K562 (cell line): ENCODE data around the gene HAUS2. TPM values are rescaled to one million over a fixed set of nuclear protein-coding genes. Genes with fewer than 3 reads are reported as not detected.

Experiments used
- ATAC-seq: fragments of 200-7000 bp; cut with Tn5 transposase; 3 replicates; pipeline ENCODE4 v1.9.1; 2020; ENCODE audit warnings: moderate library complexity
- BruUV-seq: library from RNA; stranded (reverse); fragments of 400-500 nt; replicated peaks from 2 replicates; lab custom pipeline; 2021; lab: Mats Ljungman, UMichigan
- CTCF ChIA-PET: fragments of 300-600 bp; formaldehyde crosslinking; extraction: SDS; loops from one replicate; lab custom pipeline; 2021; ENCODE audit warnings: low intra/inter-chr PET ratio; lab: Yijun Ruan, JAX
- POLR2A ChIA-PET: fragments of 300-600, 350-650 bp; sonication (Branson Sonifier 250); formaldehyde crosslinking; extraction: SDS; loops from one replicate; lab custom pipeline; 2021; ENCODE audit warnings: antibody characterized with exemption, inconsistent platforms; lab: Yijun Ruan, JAX
- DNase-seq, 4 experiments: peaks; one replicate each; pipeline versions ENCODE4 v3.0.0 to v3.0.0-alpha.2; 2011 to 2018; ENCODE audit warnings: low spot score in 3 of 4, mixed read lengths in 3 of 4; ENCODE audit errors: extremely low read depth in 1 of 4
- FAIRE-seq: peaks from 2 replicates; lab custom pipeline; 2011; peaks lifted over from hg19 to GRCh38; lab: Jason Lieb, UNC
- H2AFZ ChIP-seq: 2 replicates; pipeline ENCODE4 v1.6.0; 2011; ENCODE audit warnings: low read depth, low read length, control low read depth, inconsistent platforms
- H3K27ac ChIP-seq: fragments of 200-600 bp; 3 replicates; pipeline ENCODE4 v1.8.0; 2011; ENCODE audit warnings: low read depth, mild to moderate bottlenecking, control low read depth, inconsistent platforms, low read length, moderate library complexity, mixed read lengths; ENCODE audit errors: extremely low read depth
- H3K27me3 ChIP-seq, 2 experiments: fragments of 300-600 bp in 1 of 2; 2 replicates in 1 of 2; 3 replicates in 1 of 2; pipeline versions ENCODE4 v1.6.0 to v1.8.0; 2011; ENCODE audit warnings: inconsistent platforms in 2 of 2, low read length in 2 of 2, mild to moderate bottlenecking in 1 of 2, mixed read lengths in 1 of 2, moderate library complexity in 1 of 2; ENCODE audit not compliant: control insufficient read depth in 2 of 2, insufficient read depth in 2 of 2
- H3K36me3 ChIP-seq: fragments of 300-600 bp; 3 replicates; pipeline ENCODE4 v1.8.0; 2011; ENCODE audit warnings: mild to moderate bottlenecking, low read length, inconsistent platforms; ENCODE audit not compliant: control insufficient read depth, insufficient read depth
- H3K4me1 ChIP-seq, 2 experiments: fragments of 200-600 bp in 1 of 2; replicated peaks in 1 of 2; 2 replicates in 1 of 2; 3 replicates in 1 of 2; pipeline versions ENCODE4 v1.5.1 to v1.8.0; 2011; ENCODE audit warnings: inconsistent platforms in 2 of 2, low read length in 2 of 2, mild to moderate bottlenecking in 1 of 2, mixed read lengths in 1 of 2, moderate library complexity in 1 of 2; ENCODE audit not compliant: control insufficient read depth in 2 of 2, insufficient read depth in 2 of 2
- H3K4me2 ChIP-seq: 2 replicates; pipeline ENCODE4 v1.6.1; 2011; ENCODE audit warnings: low read length, control low read depth, inconsistent platforms, mixed read lengths; ENCODE audit not compliant: insufficient read depth
- H3K4me3 ChIP-seq: fragments of 200-600 bp; sonication (generic), shearing (Covaris generic); 2 replicates; pipeline ENCODE4 v1.5.1; 2016; ENCODE audit warnings: control low read depth, inconsistent platforms
- H3K79me2 ChIP-seq: fragments of 200-600 bp; 3 replicates; pipeline ENCODE4 v1.8.0; 2011; ENCODE audit warnings: low read length, inconsistent platforms; ENCODE audit not compliant: control insufficient read depth, insufficient read depth
- H3K9ac ChIP-seq, 2 experiments: 2 replicates each; pipeline versions ENCODE4 v1.6.0 to v1.6.1; 2011; ENCODE audit warnings: low read depth in 2 of 2, low read length in 2 of 2, control low read depth in 1 of 2, inconsistent platforms in 1 of 2, mild to moderate bottlenecking in 1 of 2, mixed read lengths in 1 of 2; ENCODE audit not compliant: insufficient read depth in 1 of 2
- H3K9me1 ChIP-seq: one replicate; pipeline ENCODE4 v1.6.0; 2011; ENCODE audit warnings: inconsistent platforms, mild to moderate bottlenecking, low read length, moderate library complexity; ENCODE audit not compliant: control insufficient read depth, insufficient read depth
- H3K9me3 ChIP-seq: replicated peaks from 2 replicates; pipeline ENCODE4 v1.5.1; 2011; ENCODE audit warnings: low read depth, low read length, inconsistent platforms; ENCODE audit not compliant: control insufficient read depth, insufficient read depth
- H4K20me1 ChIP-seq: replicated peaks from 2 replicates; pipeline ENCODE4 v1.6.1; 2011; ENCODE audit warnings: low read length, inconsistent platforms, mixed read lengths; ENCODE audit not compliant: control insufficient read depth, insufficient read depth
- SPI1 ChIP-seq: IDR thresholded peaks from 2 replicates; pipeline ENCODE4 v1.6.1; 2011; ENCODE audit warnings: low read depth, low read length, control low read depth, borderline replicate concordance
- ZNF121 ChIP-seq: sonication (generic); formaldehyde crosslinking; conservative IDR thresholded peaks from 2 replicates; pipeline ENCODE4 v1.8.0; 2022; ENCODE audit warnings: missing genetic modification reagents
- WGBS: fragments of 100-300 bp; shearing (Covaris generic); methylation state at CpG from one replicate; pipeline ENCODE4 v1.1.6; 2016; ENCODE audit warnings: low coverage, mixed read lengths; ENCODE audit not compliant: insufficient coverage; ENCODE audit errors: missing lambda C conversion rate; 5-methylcytosine and 5-hydroxymethylcytosine counted together
- in situ Hi-C: fragments of 300-500 bp; cut with MboI; formaldehyde crosslinking; loops from 4 replicates; pipeline ENCODE4 v1.15.0; 2018; ENCODE audit warnings: inconsistent platforms, mixed read lengths
- intact Hi-C: fragments of 100-400 bp; cut with micrococcal nuclease; formaldehyde crosslinking; loops from 2 replicates; pipeline ENCODE4 v1.14.2; 2022
- polyA plus RNA-seq, 8 experiments: library from polyadenylated mRNA; depleted of rRNA in 4 of 8; stranded (reverse) in 5 of 8; unstranded in 3 of 8; fragments of >200 nt; fragmentation: Nextera tagmentation in 2 of 8; fragmentation: Illumina TruSeq in 1 of 8; extraction: Ambion mirVana in 2 of 8; extraction: Trizol in 1 of 8; gene quantifications; 2 replicates each; pipeline versions ENCODE4 v1.2.1 to v1.2.3, GENCODE V29; 2011 to 2014; ENCODE audit warnings: inconsistent platforms in 1 of 8, missing spikeins in 1 of 8
- total RNA-seq, 7 experiments: library from RNA; depleted of rRNA in 6 of 7; stranded (reverse); fragments of >200 nt in 6 of 7; fragmentation: Illumina TruSeq in 2 of 7; extraction: Trizol in 2 of 7; gene quantifications; 2 replicates each; pipeline versions ENCODE4 v1.2.1 to v1.2.3, GENCODE V29; 2011 to 2021; ENCODE audit warnings: low replicate concordance in 1 of 7
- TF ChIP-seq, protein P1 (sequence below): sonication (generic); formaldehyde crosslinking; IDR thresholded peaks from 2 replicates; pipeline ENCODE4 v1.8.0; 2022; ENCODE audit warnings: missing genetic modification reagents, mild to moderate bottlenecking, moderate library complexity, borderline replicate concordance
- TF ChIP-seq, protein P2 (sequence below): fragments of 250-450 bp; sonication (Bioruptor Pico); IDR thresholded peaks from 2 replicates; pipeline ENCODE4 v1.8.0; 2021; ENCODE audit warnings: mild to moderate bottlenecking, moderate library complexity

HAUS2 gene
- total and polyA plus RNA-seq, 9 of the 15 experiments (the other 6 are each of a cell fraction or from before 2014, with no cell fraction given) = 30.6 to 64.9 (median 54.1) TPM

DNA sequence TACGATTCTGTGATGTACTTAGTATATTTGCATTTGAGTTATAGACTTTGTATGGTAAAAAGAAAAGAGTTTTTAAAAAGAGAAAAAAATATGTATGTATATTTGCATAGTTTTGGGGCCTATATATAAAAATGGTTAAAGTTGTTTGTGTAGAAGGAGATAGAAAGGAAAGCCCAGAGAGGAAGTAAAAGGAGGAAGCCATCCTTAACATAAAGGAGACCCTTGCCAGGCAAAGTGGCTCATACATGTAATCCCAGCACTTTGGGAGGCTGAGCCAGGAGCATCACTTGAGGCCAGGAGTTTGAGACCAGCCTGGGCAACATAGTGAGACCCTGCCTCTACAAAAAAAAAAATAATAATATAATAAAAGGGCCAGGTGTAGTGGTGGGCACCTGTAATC, 44.8 kb upstream of the HAUS2 start:
- no peak overlapping the region for H3K27ac ChIP-seq
- intact Hi-C loops (loop anchor here (10.0 kb wide), 1 partner anchor 81 kb away; no protein-coding TSS in a partner anchor), in situ Hi-C loops (no loop called here)
- WGBS = 90% methylated on average over 1 of the region's 1 CpG
- H3K4me2 ChIP-seq = no peak overlapping the region
- H2AFZ ChIP-seq = no peak overlapping the region
- no peak for ATAC-seq
- H3K9me1 ChIP-seq = no peaks in the 10 kb centered on the region
- no peak overlapping the region for H3K4me3 ChIP-seq
- DNase-seq = no peak
- CTCF ChIA-PET = no interaction called here
- POLR2A ChIA-PET = interaction anchor here (3.1 kb wide), 1 partner anchor 9 kb away, joined by 13 read pairs; the partner anchor contains the start of gene SNAP23
- peaks cover 74% of the 10 kb centered on the region for H3K79me2 ChIP-seq
- BruUV-seq = no TSS peak
- no peak for FAIRE-seq
- H3K27me3 ChIP-seq = no peaks in the 10 kb centered on the region
- H3K9me3 ChIP-seq = no peaks in the 10 kb centered on the region
- H3K36me3 ChIP-seq = peaks cover 12% of the 10 kb centered on the region
- TF ChIP-seq ZNF121 (CRISPR knock-in tag) (peak; percentile 32), SPI1 (peak; percentile 41; the same call in 1 of the 2 replicates)
- TF ChIP-seq, protein P1, sequence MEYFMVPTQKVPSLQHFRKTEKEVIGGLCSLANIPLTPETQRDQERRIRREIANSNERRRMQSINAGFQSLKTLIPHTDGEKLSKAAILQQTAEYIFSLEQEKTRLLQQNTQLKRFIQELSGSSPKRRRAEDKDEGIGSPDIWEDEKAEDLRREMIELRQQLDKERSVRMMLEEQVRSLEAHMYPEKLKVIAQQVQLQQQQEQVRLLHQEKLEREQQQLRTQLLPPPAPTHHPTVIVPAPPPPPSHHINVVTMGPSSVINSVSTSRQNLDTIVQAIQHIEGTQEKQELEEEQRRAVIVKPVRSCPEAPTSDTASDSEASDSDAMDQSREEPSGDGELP (CRISPR knock-in tag) = no peak
- TF ChIP-seq, protein P2, sequence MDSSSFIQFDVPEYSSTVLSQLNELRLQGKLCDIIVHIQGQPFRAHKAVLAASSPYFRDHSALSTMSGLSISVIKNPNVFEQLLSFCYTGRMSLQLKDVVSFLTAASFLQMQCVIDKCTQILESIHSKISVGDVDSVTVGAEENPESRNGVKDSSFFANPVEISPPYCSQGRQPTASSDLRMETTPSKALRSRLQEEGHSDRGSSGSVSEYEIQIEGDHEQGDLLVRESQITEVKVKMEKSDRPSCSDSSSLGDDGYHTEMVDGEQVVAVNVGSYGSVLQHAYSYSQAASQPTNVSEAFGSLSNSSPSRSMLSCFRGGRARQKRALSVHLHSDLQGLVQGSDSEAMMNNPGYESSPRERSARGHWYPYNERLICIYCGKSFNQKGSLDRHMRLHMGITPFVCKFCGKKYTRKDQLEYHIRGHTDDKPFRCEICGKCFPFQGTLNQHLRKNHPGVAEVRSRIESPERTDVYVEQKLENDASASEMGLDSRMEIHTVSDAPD (CRISPR knock-in tag) = no peak
- H4K20me1 ChIP-seq = no peaks in the 10 kb centered on the region
- no peak overlapping the region for H3K9ac ChIP-seq
- peaks cover 22 to 32% of the 10 kb centered on the region in 2 experiments for H3K4me1 ChIP-seq
